GM21528 (cell line): ENCODE data around the gene CHD9.
A peak's percentile ranks its signal among the peaks of the same experiment; 100 is the strongest.
"Not testable (repeated sequence)": the region's sequence is repeated elsewhere in the genome, so short reads cannot be mapped to it uniquely, and the experiment has no call there.

Source experiments
- ATAC-seq: cut with Tn5 transposase; IDR thresholded peaks from one replicate; pipeline ENCODE4 v1.9.1; 2021; ENCODE audit warnings: mild to moderate bottlenecking, moderate library complexity; ENCODE audit not compliant: unreplicated experiment, low FRiP score

The CHD9 gene

GRCh38 chr16:53074296-53074695, 19.5 kb downstream of the CHD9 start:
- not testable (repeated sequence) for ATAC-seq

GRCh38 chr16:53075461-53075860, 20.7 kb downstream of the CHD9 start:
- ATAC-seq = not testable (repeated sequence)

DNA sequence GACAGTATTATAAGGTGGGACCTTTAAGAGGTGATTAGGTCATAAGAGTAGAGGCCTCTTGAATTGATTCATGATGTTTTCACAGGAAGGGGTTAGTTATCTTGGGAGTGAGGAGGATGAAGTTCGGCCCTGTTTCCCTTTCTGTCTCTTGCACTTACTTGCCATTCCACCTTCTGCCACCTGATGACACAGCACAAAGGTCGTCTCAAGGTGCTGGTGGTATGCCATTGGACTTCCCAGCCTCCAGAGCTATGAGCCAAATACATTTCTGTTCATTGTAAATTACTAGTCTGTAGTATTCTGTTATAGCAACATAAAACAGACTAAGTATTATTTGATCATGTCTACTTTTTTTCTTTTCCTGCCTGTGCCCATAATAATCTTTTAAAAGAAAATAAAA, 23.5 kb downstream of the CHD9 start:
- ATAC-seq = no peak

- no peak for ATAC-seq
Measured at GRCh38 chr16:53078765-53079485, 24.1 kb downstream of the CHD9 start.

DNA sequence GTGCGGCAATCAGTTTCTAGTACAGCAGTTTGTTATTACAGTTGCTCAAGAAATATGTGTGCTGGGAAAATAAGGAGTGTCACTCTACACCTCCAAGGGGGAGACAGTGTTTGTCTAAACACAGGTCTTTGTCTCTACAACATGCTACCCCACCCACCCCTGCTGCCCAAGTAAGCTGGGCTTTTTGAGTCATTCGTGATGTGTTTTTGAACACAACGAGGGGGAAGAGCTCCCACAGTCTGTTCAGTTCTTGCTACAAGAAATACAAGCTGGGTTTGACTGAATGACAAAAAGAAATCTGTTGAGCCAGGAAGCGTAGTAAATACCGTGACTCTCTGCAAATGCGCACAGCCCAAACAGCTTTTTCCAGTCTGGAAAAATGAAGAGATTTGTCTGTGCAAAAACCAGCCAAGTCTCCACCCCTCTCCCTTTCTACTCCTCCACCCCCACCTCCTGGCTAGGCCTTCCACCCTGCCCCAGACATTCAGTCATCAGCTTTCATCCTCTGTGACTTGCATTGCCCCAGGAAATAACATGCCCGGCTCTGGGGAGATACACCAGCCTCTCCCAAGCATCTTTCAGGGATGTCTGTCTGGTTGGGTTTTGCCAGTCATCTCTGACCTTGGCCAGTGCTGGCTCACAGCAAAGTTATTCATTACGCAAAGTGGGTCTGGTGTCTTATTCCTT, 25.7 kb downstream of the CHD9 start:
- ATAC-seq = no peak

- ATAC-seq = no peak
Measured at GRCh38 chr16:53081032-53081424, 26.2 kb downstream of the CHD9 start.

DNA sequence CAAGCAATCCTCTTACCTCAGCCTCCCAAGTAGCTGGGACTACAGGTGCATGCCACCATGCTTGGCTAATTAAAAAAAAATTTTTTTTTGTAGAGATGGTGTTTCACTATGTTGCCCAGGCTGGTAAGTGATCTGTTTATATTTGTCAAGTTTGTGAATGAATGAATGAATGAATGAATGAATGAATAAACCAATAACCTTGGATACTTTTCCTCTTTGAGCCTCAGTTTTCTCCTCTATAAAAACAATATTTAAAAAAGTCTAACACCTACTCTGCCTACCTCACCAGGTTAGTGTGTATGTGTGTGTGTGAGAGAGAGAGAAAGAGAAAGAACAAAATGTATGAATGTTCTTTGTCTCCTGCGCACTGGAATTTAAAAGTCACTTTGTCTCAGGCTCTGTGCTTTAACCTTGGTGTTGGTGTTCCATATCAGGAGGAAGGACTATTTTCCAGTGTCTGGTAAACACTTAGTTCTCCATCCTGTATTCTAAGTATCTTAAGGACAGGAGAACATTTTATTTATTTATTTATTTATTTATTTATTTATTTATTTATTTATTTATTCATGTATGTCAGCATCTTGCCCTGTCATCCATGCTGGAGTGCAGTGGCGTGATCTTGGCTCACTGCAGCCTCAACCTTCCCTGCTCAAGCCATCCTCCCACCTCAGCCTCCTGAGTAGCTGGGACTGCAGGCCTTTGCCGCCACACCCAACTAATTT, 27.1 kb downstream of the CHD9 start:
- ATAC-seq = no peak

GRCh38 chr16:53082509-53082908, 27.7 kb downstream of the CHD9 start:
- ATAC-seq = no peak

DNA sequence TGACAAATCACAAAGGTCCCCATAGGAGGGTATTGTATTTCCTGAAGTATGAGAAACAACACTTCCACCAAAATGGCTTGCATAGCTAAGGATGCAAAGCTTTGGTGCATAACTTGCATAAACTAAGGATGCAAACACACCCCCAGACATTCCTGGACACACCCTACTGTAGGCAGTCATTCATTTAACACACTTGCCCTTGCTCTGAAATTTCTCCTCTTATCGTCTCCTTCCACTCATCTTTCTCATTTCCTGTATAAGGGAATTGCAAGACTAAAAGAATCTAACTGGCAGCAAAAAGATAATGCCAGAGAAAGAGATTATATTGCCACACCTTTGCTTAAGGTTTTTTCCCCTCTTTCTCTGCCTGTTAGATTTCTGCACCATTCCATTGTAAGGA, 28.3 kb downstream of the CHD9 start:
- ATAC-seq = no peak

DNA sequence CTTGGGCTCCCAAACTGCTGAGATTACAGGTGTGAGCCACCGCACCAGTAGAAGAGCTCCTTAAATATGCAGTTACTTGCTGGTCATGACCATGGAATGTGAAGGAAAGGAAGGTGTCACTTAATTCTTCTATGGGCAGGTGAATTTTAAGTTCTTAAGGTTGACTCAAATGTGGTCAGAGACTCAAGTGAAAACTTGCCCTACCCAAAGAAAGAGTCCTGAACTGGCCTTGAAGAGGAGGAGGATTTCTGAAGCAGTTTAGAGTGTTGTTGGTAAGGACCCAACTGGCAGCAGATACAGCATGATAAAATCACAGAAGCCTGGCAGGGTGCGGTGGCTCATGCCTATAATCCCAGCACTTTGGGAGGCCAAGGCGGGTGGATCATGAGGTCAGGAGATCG, 29.4 kb downstream of the CHD9 start:
- ATAC-seq = no peak

DNA sequence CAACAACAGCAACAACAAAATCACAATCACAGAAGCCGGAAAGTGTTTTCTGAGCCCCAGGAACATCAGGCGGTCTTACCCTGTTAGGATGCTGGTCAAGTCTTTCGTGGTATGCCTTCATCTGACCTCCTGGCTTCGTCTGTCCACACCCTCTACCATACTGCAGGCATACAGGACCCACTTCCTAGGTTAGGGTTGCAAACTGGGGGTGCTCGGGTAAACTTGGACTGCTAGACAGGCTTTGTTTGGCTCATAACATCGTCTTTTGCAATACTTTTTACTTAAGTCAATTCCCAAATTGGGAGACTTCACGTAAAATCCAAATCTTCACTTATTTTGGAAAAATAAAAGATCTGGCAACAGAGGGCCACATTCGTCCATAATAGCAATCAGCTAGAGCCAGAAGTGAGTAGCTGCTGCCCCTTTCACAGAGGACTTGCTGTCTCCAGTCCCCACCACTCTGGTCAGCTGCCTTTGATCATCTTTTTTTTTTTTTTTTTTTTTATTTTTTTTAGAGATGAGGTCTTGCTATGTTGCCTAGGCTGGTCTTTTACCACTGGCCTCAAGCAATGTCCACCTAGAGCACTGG, 30.0 kb downstream of the CHD9 start:
- ATAC-seq = no peak

- ATAC-seq = no peak
Measured at GRCh38 chr16:53085369-53085843, 30.6 kb downstream of the CHD9 start.

DNA sequence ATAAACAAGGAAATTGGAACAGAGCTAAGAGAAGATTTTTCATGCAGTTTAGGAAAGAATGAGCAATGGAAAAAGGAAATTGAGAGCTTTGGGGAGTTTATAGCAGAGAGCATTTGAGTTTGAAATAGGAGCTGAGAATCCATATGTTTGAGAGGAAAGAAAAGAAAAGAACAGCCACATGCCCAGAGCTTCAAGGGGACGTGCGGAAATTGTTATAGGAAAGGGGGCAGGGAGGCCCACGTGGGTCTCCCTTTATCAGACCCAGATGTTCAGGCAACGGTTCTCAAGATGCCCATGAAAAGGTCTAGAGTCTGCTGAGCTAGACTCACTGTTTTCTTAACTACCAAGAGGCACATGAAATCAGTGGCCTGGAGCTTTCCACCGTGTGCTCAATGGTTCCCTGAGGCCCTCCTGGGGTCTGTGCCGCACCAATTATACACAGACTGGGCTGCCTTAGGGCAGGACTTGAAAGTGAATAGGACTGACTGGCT, 31.2 kb downstream of the CHD9 start:
- ATAC-seq = no peak

GRCh38 chr16:53087101-53087500, 32.3 kb downstream of the CHD9 start:
- no peak for ATAC-seq

DNA sequence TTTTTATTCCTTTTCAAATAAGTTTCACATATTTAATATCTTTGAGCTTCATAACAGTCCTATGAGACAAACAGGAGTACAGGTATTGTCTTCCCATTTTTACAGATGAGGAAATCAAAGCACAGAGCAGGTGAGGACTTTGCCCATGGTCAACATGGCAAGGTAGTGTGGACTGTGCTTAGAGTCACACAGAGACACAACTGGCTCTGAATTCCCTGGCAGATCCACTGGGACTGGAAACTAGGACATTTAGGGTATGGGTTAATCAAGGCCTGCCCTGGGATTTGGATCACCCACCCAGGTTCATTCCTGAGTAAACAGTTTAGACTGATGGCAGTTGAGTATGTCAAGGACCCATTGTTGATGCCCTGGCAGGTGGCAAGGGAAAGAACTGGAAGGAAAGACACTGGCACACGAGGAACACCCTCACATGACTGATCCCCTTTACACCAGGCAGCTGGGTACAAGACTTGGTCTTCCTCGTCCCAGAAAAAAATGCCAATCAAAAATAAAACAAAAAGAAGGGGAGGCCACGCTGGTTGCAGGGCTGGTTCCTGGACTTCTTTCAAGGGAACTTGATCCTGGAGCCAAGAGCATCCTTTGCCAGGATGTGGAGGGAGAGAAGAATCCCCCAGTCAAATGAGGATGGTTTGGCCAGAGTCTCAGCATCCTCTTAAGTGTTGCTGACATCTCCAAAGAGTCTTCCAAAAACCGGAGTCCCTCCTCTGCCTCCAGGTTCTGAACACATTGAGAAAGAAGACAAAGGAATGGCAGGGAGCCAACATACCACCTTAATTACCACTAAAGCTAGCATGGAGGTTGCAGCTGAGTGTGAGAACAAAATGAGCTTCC, 34.9 kb downstream of the CHD9 start:
- ATAC-seq = no peak

- no peak for ATAC-seq
Measured at GRCh38 chr16:53090286-53090590, 35.4 kb downstream of the CHD9 start.

- peak; percentile 64 for ATAC-seq
Measured at GRCh38 chr16:53090591-53091411, 36.0 kb downstream of the CHD9 start.

- ATAC-seq = no peak
Measured at GRCh38 chr16:53091466-53092211, 36.8 kb downstream of the CHD9 start.

GRCh38 chr16:53092284-53092683, 37.5 kb downstream of the CHD9 start:
- ATAC-seq = no peak
